ENCODE measurements around the gene CST7.
"Not testable (repeated sequence)": the region's sequence is repeated elsewhere in the genome, so short reads cannot be mapped to it uniquely, and the experiment has no call there.

GRCh38 chr20:24929867-24930723, 19.0 kb upstream of the CST7 start:
- TF ChIP-seq DPF2 (IDR thresholded peaks at IDR 0.05); MEF2A (IDR thresholded peaks at IDR 0.05; ENCODE audit: insufficient read depth, low read depth, low read length); ZSCAN29 (IDR thresholded peaks at IDR 0.05); POLR2A (IDR thresholded peaks at IDR 0.05; ENCODE audit: low read depth, low read length): not testable (repeated sequence)
